Muscle of leg (tissue), 11 donors: ENCODE data around the gene LAMC3. TPM values are rescaled to one million over a fixed set of nuclear protein-coding genes. Genes with fewer than 3 reads are reported as not detected.
A peak's percentile ranks its signal among the peaks of the same experiment; 100 is the strongest.

Experiments
- DNase-seq: peaks from one replicate; pipeline ENCODE4 v3.0.0; 2013
- H3K27ac ChIP-seq: one replicate; pipeline ENCODE4 v1.5.1; 2013; ENCODE audit warnings: mild to moderate bottlenecking, low read length, control low read depth
- H3K27me3 ChIP-seq: one replicate; pipeline ENCODE4 v1.6.1; 2013; ENCODE audit warnings: low read length; ENCODE audit not compliant: control insufficient read depth, insufficient read depth
- H3K36me3 ChIP-seq: one replicate; pipeline ENCODE4 v1.6.1; 2013; ENCODE audit warnings: low read length; ENCODE audit not compliant: control insufficient read depth, insufficient read depth
- H3K4me1 ChIP-seq: one replicate; pipeline ENCODE4 v1.6.1; 2013; ENCODE audit warnings: low read length; ENCODE audit not compliant: control insufficient read depth, insufficient read depth
- H3K4me3 ChIP-seq: one replicate; pipeline ENCODE4 v1.5.1; 2013; ENCODE audit warnings: low read length, control low read depth
- H3K9me3 ChIP-seq: replicated peaks from 2 replicates; pipeline ENCODE4 v1.6.1; 2013; ENCODE audit warnings: low read depth, low read length; ENCODE audit not compliant: control insufficient read depth
- WGBS: methylation state at CpG from one replicate; pipeline ENCODE4 v1.1.5; 2013; ENCODE audit warnings: missing lambda C conversion rate; ENCODE audit not compliant: insufficient coverage; 5-methylcytosine and 5-hydroxymethylcytosine counted together
- polyA plus RNA-seq, 8 donors: library from polyadenylated mRNA; unstranded; fragments of 120-200 nt; gene quantifications; one replicate each; pipeline versions ENCODE4 v1.2.1 to v1.2.3, GENCODE V29; 2013; ENCODE audit warnings: inconsistent platforms in 1 of 8, low replicate concordance in 1 of 8; ENCODE audit not compliant: insufficient read length in 8 of 8, insufficient read depth in 1 of 8
- total RNA-seq: library from RNA; stranded (reverse); fragments of 120-200 nt; gene quantifications from one replicate; pipeline ENCODE4 v1.2.4, GENCODE V29; 2013

LAMC3 gene
- total and polyA plus RNA-seq, 9 donors, result 1.0 to 4.0 (median 1.9) TPM

DNA sequence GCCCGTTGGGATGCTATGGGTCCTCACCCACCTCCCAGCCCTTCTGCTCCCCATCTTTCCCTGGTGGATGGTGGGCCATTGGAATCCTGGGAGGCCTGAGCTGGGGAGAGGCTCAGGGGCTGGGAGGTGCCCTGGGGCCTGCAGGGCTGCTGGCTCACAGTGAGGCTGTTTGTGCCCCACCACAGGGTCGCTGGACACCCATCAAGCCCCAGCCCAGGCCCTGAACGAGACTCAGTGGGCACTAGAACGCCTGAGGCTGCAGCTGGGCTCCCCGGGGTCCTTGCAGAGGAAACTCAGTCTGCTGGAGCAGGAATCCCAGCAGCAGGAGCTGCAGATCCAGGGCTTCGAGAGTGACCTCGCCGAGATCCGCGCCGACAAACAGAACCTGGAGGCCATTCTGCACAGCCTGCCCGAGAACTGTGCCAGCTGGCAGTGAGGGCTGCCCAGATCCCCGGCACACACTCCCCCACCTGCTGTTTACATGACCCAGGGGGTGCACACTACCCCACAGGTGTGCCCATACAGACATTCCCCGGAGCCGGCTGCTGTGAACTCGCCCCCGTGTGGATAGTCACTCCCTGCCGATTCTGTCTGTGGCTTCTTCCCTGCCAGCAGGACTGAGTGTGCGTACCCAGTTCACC lies 82.5 kb downstream of the LAMC3 start:
- peaks cover 20% of the 10 kb centered on the region for H3K27me3 ChIP-seq
- 49% methylated on average over 18 of the region's 19 CpGs for WGBS

DNA sequence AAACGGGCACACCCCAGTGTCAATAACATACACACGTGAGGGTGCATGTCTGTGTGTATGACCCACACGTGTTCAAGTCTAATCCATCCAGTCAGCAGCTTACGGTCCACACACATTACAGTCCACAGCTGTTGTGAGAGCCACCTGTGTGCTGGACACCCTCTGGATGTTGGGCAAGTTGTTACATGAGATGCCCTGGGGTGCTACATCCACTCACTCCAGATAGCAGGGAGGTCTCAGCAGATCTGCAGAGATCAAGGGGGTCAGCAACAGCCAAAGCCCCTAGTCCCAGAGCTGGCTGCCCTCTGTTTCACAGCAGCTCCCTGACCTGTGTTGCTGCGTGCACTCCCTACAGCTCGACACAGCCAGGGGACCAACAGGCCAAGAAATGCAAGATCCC lies 83.1 kb downstream of the LAMC3 start:
- Histone ChIP-seq H3K27ac (no peak overlapping the region), H3K36me3 (no peaks in the 10 kb centered on the region), H3K4me3 (no peak overlapping the region), H3K9me3 (no peaks in the 10 kb centered on the region), H3K27me3 (peaks cover 24% of the 10 kb centered on the region), H3K4me1 (peaks cover 38% of the 10 kb centered on the region)
- no peak for DNase-seq
- WGBS, result 70% methylated on average over 2 of the region's 6 CpGs

More for the DNA sequence above, 82.5 kb downstream of the LAMC3 start:
- no peak for DNase-seq
- H3K4me3 ChIP-seq, result no peak overlapping the region
- H3K4me1 ChIP-seq, result peaks cover 34% of the 10 kb centered on the region
- H3K27ac ChIP-seq, result no peak overlapping the region
- H3K36me3 ChIP-seq, result no peaks in the 10 kb centered on the region
- H3K9me3 ChIP-seq, result no peaks in the 10 kb centered on the region

DNA sequence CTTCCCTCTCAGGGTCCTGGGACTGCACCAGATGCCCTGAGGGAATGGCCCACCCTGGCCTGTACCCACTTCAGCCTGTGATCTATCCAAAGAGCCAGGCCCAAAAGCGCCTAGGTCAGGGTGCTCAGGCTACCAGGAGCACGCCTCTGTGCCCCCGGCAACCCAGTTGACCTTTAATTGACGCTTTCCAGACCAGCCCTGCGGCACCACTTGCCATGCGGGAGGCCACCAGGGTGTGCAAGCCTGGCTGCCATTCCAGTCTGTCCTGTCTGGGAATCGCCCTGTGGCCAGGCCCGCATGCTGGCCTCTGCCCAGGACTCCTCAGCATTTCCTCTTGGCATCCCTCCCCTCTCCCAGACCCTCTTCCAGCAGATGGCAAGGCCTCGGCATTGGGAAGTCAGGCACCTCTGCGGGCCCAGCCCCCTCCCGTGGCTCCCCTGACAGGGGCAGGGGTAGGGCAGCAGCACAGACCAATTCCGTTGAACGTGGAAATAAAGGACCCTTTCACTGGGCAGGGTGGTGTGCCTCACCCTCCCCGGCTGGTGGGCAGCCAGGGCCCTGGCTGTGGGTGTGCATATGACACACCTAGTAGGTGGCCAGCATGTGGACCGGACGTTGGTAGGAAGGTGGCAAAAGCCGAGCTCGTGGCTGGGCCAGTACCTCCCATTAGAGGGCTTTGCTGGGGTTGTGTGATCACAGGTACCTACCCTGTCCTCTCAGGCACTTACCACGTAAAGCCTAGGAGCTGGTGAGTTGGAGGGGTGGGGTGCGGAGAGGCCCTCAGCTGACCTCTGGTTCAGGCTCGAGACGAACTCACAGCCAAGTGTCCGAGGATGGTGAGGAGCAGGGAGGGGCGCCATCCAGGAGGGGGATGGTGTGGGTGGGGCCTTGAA lies 83.8 kb downstream of the LAMC3 start:
- WGBS, result 72% methylated on average over 14 of the region's 24 CpGs
- Histone ChIP-seq H3K27ac (no peak overlapping the region), H3K36me3 (no peaks in the 10 kb centered on the region), H3K4me3 (no peak overlapping the region), H3K27me3 (peaks cover 28% of the 10 kb centered on the region), H3K9me3 (no peaks in the 10 kb centered on the region), H3K4me1 (peaks cover 45% of the 10 kb centered on the region)
- no peak for DNase-seq

DNA sequence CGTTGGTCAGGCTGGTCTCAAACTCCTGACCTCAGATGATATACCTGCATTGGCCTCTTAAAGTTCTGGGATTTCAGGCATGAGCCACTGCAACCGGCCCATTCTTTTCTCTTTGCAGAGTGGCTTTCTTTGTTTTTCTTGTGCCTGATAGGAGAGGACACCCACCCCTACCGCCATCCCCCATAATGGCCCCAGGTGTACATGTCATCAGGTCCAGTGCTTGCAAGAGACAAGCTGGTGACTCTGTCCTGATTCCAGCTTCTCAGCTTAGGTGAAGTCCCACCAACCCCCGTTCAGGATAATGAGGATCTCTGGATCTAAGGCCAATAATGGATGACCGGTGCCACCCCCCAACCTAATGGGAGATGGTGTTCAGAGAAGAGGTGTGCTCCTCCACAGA lies 85.0 kb downstream of the LAMC3 start:
- Histone ChIP-seq H3K27me3 (peaks cover 32% of the 10 kb centered on the region), H3K9me3 (no peaks in the 10 kb centered on the region), H3K27ac (no peak overlapping the region), H3K4me3 (no peak overlapping the region), H3K36me3 (no peaks in the 10 kb centered on the region), H3K4me1 (peaks cover 57% of the 10 kb centered on the region)
- DNase-seq, result no peak
- 94% methylated on average over 3 of the region's 5 CpGs for WGBS

DNA sequence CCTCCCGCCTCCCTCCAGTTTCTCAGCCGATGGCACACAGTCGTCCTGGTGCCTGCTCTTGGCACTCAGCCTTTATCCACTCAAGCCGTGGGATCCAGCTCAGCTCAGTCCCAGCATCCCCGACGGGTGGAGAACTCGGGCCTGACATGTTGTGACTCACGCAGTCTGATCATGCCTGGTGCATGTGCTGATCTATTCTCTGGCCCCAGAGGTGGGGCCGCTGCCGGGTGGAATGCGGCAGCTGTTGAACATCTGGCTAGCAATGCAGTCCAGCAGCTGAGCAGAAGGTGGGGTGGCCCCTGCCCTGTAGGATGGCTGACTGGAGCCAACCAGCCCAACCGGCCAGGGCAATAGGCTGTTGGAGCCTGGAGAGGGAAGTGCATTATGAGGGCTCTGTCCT lies 85.6 kb downstream of the LAMC3 start:
- Histone ChIP-seq H3K36me3 (no peaks in the 10 kb centered on the region), H3K9me3 (no peaks in the 10 kb centered on the region), H3K27me3 (peaks cover 32% of the 10 kb centered on the region), H3K27ac (no peak overlapping the region), H3K4me3 (no peak overlapping the region), H3K4me1 (peaks cover 63% of the 10 kb centered on the region)
- WGBS, result 33% methylated on average over 11 of the region's 12 CpGs
- DNase-seq, result peak; percentile 70

DNA sequence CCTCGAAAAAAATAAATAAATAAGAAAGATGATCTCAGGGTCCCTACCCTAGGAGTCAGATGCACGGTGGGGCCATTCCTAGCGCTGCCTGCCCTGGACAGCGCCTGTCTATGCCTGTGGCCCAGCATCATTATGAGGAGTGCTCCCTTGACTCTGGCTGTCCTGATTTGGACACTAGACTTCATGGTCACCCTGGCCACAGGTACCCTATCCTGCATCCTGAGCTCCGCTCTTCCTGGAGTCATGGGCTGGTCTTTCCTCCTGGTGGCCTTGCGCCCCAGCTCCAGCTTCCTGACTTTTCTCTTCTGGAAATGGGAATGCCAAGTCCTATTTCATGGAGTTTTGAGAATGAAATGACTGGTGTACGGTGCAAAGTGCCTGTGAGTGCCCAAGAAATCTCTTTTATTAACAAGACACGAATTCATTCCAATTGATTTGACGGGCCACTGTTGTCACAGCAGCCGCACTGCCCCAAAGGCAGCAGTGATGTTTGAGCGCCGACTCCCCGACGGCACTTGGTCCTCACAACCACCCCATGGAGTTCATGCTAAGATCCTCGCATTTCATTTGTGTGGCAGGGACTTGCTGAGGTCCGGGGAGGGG lies 86.8 kb downstream of the LAMC3 start:
- Histone ChIP-seq H3K4me1 (peaks cover 72% of the 10 kb centered on the region), H3K27ac (no peak overlapping the region), H3K4me3 (peak overlapping the region; percentile 34), H3K27me3 (peaks cover 32% of the 10 kb centered on the region), H3K36me3 (no peaks in the 10 kb centered on the region), H3K9me3 (no peaks in the 10 kb centered on the region)
- 32% methylated on average over 10 of the region's 16 CpGs for WGBS
- no peak for DNase-seq

DNA sequence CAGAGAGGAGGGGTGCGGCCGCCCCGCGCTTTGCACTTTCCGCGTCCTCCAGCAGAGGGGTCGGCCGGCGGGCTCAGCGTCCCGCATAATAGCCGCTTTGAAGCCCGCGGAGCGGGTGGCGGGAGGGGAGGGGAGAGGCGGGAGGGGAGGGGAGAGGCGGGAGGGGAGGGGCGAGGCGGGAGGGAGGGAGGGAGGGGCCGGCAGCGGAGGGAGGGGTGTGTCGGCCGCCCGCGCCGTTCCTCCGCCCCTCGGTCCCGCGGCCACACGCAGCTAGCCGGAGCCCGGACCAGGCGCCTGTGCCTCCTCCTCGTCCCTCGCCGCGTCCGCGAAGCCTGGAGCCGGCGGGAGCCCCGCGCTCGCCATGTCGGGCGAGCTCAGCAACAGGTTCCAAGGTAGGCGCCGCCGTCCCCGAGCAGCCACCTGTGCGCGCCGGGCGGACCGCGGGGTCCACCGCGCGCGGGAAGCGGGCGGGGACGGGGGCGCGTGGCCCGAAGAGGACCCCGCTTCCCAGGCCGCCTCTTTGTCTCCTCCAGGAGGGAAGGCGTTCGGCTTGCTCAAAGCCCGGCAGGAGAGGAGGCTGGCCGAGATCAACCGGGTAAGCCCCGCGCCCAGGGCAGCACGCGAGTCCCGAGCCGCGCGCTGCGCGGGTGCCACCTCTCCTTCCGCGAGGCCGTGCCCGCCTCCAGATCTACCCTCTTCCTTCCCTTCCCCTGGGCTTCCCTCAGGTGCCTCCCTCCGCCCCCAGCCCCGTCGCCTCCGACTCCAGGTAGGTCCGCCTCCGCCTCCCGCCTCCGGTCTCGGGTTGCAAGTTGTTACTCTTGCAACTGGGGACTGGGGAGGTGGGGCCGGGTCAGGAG lies 87.5 kb downstream of the LAMC3 start, which contains the start of gene AIF1L:
Gene AIF1L (plus strand): TSS at position 263 of the 857 bp plus-strand sequence. CDS start 99 bp downstream, at position 362.
- DNase-seq, result peak; percentile 59
- no peaks in the 10 kb centered on the region for H3K9me3 ChIP-seq
- H3K36me3 ChIP-seq, result no peaks in the 10 kb centered on the region
- under 1% methylated on average over 76 of the region's 99 CpGs for WGBS
- peaks cover 69% of the 10 kb centered on the region for H3K4me1 ChIP-seq
- no peak within 1 kb of the TSS for H3K27ac ChIP-seq
- peaks cover 32% of the 10 kb centered on the region for H3K27me3 ChIP-seq
- peak within 1 kb of the TSS; percentile 41 for H3K4me3 ChIP-seq

DNA sequence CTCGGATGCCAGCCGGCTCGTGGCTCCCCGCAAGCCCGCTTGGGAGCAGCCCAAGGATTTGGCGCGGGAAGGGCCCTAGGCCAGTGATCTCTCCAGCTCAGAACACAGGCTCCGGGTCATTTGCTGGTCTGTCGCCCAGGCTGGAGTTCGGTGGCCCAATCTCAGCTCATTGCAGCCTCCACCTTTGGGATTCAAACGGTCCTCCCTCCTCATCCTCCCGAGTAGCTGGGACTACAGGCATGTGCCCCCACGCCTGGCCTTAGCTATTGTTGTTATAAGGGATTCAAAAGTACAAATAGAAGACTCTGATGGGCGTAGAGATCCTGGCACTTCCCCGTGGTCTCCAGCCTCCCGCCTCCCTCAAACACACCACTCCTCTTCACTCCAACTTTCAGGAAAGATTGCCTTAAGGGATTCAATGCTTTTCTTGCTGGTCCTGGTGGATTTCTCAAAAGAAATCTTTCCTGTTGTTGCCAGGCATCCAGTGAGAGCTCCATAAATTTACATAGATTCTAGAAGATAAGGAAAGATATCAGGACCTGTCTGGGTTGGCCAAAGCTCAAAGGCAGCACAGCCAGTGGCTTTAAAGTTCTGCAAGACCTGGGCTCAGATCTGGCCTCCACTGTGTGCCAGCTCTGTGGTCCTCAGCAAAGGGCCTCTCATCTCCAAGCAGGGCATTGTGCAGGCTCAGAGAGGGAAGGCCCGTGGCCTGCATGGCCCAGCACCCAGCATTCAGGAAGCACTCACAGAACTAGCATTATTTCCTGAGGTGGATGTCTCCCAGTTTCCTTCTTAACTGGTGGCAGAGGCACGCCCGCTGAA lies 88.4 kb downstream of the LAMC3 start:
- DNase-seq, result no peak
- H3K4me3 ChIP-seq, result peak overlapping the region; percentile 41
- no peaks in the 10 kb centered on the region for H3K36me3 ChIP-seq
- peaks cover 65% of the 10 kb centered on the region for H3K4me1 ChIP-seq
- no peak overlapping the region for H3K27ac ChIP-seq
- no peaks in the 10 kb centered on the region for H3K9me3 ChIP-seq
- 12% methylated on average over 12 of the region's 19 CpGs for WGBS
- H3K27me3 ChIP-seq, result peaks cover 32% of the 10 kb centered on the region

DNA sequence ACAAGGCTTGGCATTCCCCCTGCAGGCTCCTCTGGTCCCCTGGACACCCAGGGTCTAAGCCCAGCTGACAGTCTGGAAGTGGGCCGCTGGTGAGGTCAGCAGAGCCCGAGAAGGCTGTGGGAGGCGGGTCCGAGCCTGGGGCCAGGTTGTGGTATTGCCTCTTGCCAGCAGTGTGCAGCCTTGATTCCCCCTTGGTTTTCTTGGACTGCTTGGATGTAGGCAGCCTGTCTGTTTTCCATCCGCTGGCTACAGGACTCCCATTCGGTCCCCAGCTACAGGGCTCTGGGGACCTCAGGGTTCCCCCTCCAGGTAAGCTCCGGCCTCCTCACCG lies 88.9 kb downstream of the LAMC3 start:
- no peaks in the 10 kb centered on the region for H3K36me3 ChIP-seq
- H3K4me3 ChIP-seq, result no peak overlapping the region
- DNase-seq, result no peak
- no peaks in the 10 kb centered on the region for H3K9me3 ChIP-seq
- H3K27me3 ChIP-seq, result peaks cover 32% of the 10 kb centered on the region
- H3K27ac ChIP-seq, result no peak overlapping the region
- peaks cover 67% of the 10 kb centered on the region for H3K4me1 ChIP-seq
- 48% methylated on average over 8 of the region's 8 CpGs for WGBS
